K562 treated with DMSO at 1 percent for 24 hours (cell line): ENCODE data around the gene FASTKD3. TPM values are rescaled to one million over a fixed set of nuclear protein-coding genes. Genes with fewer than 3 reads are reported as not detected.

ENCODE experiments used
- total RNA-seq: library from RNA; unstranded; fragments of 300-600 nt; gene quantifications from 2 replicates; pipeline ENCODE4 v1.2.3, GENCODE V29; 2022; ENCODE audit warnings: low read depth; ENCODE audit not compliant: insufficient read depth

FASTKD3 gene
- 8.3 and 11.5 TPM in 2 replicates for total RNA-seq

GRCh38 chr5:7868773-7869473 lies at the start of gene FASTKD3, which contains the start of gene MTRR:
Gene FASTKD3, minus strand, starts transcription at chr5:7869031. Its CDS starts 948 bp downstream, at chr5:7868083.
Gene MTRR, plus strand, starts transcription at chr5:7869148. Its CDS starts 1,647 bp downstream, at chr5:7870795.

GRCh38 chr5:7850395-7851239 lies 18.2 kb downstream of the FASTKD3 start, which contains the start of gene CFAP90:
Gene CFAP90, minus strand, starts transcription at chr5:7851133. Its CDS starts 112 bp downstream, at chr5:7851021.

Other genes with a start within 250 kb of the FASTKD3 start
- not detected in 2 replicates for gene CFAP90, start 17.9 kb downstream of the FASTKD3 start, total RNA-seq
- gene MTRR, start 117 bp upstream of the FASTKD3 start, total RNA-seq: 14.8 and 19.7 TPM in 2 replicates